Renal cortical epithelial cell (primary cell): ENCODE data around the gene ZNF827. TPM values are rescaled to one million over a fixed set of nuclear protein-coding genes. Genes with fewer than 3 reads are reported as not detected.

Experiments
- DNase-seq: peaks from one replicate; pipeline ENCODE4 v3.0.0-alpha.2; 2011; ENCODE audit warnings: low read depth
- total RNA-seq: library from RNA; depleted of rRNA; stranded (reverse); fragments of >200 nt; gene quantifications from 2 replicates; pipeline ENCODE4 v1.2.3, GENCODE V29; 2014

ZNF827 gene
- total RNA-seq, 1 donor from 2014 or later = 24.5 TPM

DNA sequence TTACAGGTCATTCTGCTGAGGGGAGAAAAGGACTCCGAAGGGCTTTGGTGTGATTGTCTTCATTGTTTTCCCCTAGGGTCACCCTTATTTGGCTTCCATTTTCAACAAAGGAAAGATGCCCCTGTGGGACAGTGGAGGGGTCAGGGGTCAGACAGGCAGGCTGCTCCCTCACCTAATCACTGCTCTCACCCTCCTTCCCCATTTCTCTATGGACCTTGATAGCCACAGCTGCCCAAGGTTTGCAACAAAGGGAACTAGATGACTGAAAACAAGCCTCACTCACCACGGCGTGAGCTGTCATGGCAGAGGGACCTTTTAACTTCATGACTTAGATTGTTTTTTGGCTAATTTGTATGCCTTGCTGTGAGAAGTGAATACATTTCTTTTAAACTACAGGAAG is 218.0 kb downstream of the ZNF827 start:
- no peak for DNase-seq

DNA sequence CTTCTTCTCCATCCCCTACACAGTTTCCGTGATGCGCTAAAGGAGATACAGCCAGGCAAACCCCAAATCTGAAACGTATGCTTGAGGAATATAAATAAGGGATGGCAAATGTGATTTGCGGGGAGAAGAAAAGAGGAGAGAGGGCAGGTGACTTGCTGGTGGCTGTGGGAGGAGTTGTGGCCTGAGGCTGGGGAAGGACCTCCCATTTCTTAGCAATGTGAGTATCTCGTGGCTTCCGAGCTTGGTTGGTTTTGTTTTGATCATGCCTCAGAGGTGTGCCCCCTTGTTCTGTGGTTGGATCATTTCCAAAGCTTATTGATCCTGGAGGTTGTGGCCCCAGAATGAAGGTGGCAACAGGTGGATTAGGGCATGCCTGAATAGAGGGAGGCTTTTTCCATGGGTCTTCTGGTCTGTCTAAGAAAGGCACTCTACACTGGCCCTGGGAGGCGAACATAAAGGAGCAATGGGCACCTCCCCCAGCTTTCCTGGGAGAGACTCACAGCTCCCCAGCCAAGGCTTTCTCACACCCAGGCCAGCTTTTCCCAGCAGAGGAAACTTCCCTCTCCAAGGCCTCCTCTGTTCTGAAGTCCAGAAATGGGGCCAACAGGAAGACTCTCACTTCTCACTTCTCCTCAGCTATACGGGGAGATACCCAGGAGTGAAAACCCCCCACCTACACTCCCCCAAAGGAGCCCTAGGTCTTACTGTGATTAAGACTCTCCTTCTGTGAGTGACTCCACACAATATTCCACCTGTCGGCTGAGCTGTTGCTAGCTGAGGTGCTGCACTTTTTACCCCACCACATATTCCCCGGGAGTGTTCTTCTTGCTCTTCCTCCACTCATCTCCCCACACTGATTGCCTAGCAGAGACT is 218.6 kb downstream of the ZNF827 start:
- DNase-seq = peak; percentile 64

DNA sequence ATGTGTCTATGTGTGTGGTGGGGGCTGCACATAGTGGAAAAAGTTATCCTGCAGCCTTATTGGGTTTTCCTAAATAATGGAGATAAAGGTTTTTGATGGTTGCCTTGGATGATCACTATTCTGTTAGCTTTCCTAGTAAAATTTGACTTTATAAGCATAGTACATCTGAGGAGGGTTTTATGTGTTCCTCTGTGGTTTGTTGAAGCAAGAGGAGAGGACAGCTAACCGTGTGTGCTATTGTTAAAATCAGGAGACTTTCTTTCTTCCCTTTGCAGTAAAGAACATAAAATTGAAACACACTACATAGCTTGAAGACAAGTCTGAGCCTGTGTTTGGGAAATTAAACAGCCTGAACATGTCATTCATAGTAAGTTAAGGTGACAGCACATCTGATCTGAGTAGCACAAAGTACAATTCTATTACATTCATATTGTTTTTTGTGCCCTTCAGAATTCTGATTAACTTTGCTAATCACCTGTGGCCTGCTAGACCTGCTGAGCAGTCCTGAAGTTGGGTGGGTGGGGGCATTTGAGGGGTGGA is 221.9 kb downstream of the ZNF827 start:
- DNase-seq = no peak

DNA sequence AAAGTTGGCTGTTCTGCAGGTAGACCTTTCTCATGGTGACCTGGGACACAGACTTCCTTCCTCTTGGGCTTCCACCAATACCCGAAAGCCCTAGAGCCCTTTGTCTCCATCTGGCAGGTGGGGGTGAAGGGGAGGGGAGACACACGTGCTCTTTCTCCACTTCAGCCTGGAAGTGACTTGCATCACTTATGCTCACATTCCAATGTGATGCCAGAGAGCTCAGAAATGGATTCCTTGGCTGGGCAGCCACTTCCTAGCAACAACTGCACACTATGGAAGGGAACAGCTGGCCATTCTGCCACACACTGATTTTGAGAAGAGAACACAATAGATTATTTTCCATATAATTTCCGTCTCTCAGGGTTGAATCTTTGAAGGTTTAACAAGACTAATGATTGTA is 222.4 kb downstream of the ZNF827 start:
- peak; percentile 58 for DNase-seq

DNA sequence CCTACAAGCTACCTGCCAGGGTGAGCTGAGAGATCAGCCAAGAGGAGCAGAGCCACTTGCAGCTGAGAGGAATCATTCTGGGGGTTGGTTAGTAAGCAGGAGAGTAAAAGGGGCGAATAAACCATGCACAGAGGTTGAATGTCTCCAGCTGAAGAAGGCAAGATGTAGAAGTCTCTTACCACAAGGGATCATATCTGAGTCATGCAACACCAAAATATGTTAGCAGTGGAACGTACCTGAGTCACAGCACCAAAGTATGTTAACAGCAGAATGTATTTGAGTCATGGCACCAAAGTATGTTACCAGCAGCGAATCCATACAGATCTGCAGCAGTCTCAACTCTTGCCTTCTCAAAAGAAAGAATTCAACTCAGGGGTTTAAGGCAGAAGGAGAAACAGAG is 228.8 kb downstream of the ZNF827 start:
- DNase-seq = peak; percentile 93

DNA sequence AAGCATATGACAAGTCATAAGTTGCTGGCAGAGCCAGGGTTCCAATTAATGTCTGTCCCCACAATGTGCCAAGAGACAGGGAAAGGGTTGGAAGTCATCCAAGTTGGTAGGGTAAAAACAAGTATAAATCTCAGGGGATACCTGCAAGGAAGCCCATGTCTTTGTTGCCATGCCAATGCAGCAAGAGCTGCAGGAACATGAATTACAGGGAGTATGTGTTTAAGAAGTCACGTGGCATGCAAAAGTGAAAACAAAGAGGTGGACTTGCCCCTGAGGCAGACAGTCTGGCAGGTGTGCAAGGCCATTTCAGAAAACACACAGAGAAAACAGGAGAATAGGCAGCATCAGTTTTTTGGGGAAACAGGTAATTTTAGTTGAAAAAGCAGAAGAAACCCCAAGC is 229.3 kb downstream of the ZNF827 start:
- no peak for DNase-seq

Other genes starting within 250 kb of the ZNF827 start
- 22.3 and 27.8 TPM in 2 replicates for gene LSM6, start 236.9 kb upstream of the ZNF827 start, total RNA-seq